Measurements from ENCODE around the gene TMEM207.

DNA sequence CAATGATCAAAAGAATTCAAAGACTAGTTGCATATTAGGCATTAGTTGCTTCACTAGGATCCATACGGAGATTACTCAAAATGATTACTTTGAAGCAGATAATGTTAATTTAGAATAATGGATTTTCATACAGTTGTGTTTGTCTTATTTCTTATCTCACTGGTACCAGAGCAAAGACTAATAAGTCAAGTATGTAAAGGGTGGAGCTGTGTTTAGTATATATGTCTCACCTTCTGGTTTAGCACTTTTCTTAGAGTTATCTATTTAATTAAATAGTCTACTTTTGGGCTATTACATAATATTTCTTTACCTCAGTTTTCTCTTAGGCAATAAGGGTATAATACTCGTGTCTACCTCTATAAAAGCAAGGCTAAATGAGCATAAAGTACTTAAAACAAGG, 18.8 kb downstream of the TMEM207 start:
- TF ChIP-seq, protein P1, sequence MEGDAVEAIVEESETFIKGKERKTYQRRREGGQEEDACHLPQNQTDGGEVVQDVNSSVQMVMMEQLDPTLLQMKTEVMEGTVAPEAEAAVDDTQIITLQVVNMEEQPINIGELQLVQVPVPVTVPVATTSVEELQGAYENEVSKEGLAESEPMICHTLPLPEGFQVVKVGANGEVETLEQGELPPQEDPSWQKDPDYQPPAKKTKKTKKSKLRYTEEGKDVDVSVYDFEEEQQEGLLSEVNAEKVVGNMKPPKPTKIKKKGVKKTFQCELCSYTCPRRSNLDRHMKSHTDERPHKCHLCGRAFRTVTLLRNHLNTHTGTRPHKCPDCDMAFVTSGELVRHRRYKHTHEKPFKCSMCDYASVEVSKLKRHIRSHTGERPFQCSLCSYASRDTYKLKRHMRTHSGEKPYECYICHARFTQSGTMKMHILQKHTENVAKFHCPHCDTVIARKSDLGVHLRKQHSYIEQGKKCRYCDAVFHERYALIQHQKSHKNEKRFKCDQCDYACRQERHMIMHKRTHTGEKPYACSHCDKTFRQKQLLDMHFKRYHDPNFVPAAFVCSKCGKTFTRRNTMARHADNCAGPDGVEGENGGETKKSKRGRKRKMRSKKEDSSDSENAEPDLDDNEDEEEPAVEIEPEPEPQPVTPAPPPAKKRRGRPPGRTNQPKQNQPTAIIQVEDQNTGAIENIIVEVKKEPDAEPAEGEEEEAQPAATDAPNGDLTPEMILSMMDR (IDR thresholded peaks at IDR 0.05; ENCODE audit: low read depth, low read length) = no peak
- TF ChIP-seq EZH2phosphoT487 (IDR thresholded peaks at IDR 0.05; ENCODE audit: low read depth) = no peak

All from OCI-LY3 (cell line).